Activated naive CD8-positive, alpha-beta T cell treated with anti-CD3 and anti-CD28 coated beads, Interleukin-2, amount 50 U/mL, for 24 hours (primary cell): ENCODE data around the gene TASOR.
"Not testable (repeated sequence)": the region's sequence is repeated elsewhere in the genome, so short reads cannot be mapped to it uniquely, and the experiment has no call there.

ENCODE experiments used
- ATAC-seq: fragments of 150-1000 bp; cut with Tn5 transposase; one replicate; pipeline ENCODE4 v1.10.0; 2021
- DNase-seq: peaks from one replicate; pipeline ENCODE4 v3.0.0; 2021
- H3K27ac Mint-ChIP-seq: one replicate; pipeline ENCODE4 v1.8.0; 2021; ENCODE audit warnings: mild to moderate bottlenecking, mixed read lengths
- H3K27me3 Mint-ChIP-seq: one replicate; pipeline ENCODE4 v1.8.0; 2021; ENCODE audit warnings: mixed read lengths
- H3K36me3 Mint-ChIP-seq: one replicate; pipeline ENCODE4 v1.8.0; 2021; ENCODE audit warnings: low read depth, mixed read lengths
- H3K4me1 Mint-ChIP-seq: one replicate; pipeline ENCODE4 v1.8.0; 2021; ENCODE audit warnings: mixed read lengths
- H3K4me3 Mint-ChIP-seq: one replicate; pipeline ENCODE4 v1.8.0; 2021; ENCODE audit warnings: mild to moderate bottlenecking, moderate library complexity, mixed read lengths
- H3K9me3 Mint-ChIP-seq: one replicate; pipeline ENCODE4 v1.8.0; 2021; ENCODE audit warnings: mixed read lengths

The TASOR gene

GRCh38 chr3:56694867-56695683, 12.0 kb upstream of the TASOR start:
- DNase-seq (no peak), ATAC-seq (peak; percentile 62)
- Mint-ChIP-seq H3K27ac (peak overlapping the region; percentile 80), H3K4me1 (peaks cover 43% of the 10 kb centered on the region), H3K9me3 (no peaks in the 10 kb centered on the region), H3K36me3 (no peaks in the 10 kb centered on the region), H3K4me3 (peak overlapping the region; percentile 23), H3K27me3 (no peaks in the 10 kb centered on the region)

- Mint-ChIP-seq H3K27ac (no peak overlapping the region), H3K4me3 (peak overlapping the region; percentile 82)
These were observed 10.7 kb upstream of the TASOR start for GRCh38 chr3:56693750-56694149.

GRCh38 chr3:56692520-56693433, 9.7 kb upstream of the TASOR start:
- peak overlapping the region; percentile 82 for H3K4me3 Mint-ChIP-seq
- ATAC-seq, result peak; percentile 82
- not testable (repeated sequence) for DNase-seq, H3K27me3 Mint-ChIP-seq, H3K36me3 Mint-ChIP-seq, H3K9me3 Mint-ChIP-seq
- peaks cover 51% of the 10 kb centered on the region for H3K4me1 Mint-ChIP-seq
- H3K27ac Mint-ChIP-seq, result peak overlapping the region; percentile 79

More at GRCh38 chr3:56693750-56694149, 10.7 kb upstream of the TASOR start:
- no peaks in the 10 kb centered on the region for H3K36me3 Mint-ChIP-seq
- H3K27me3 Mint-ChIP-seq, result no peaks in the 10 kb centered on the region
- no peak for DNase-seq
- peaks cover 43% of the 10 kb centered on the region for H3K4me1 Mint-ChIP-seq
- H3K9me3 Mint-ChIP-seq, result no peaks in the 10 kb centered on the region
- ATAC-seq, result no peak

- not testable (repeated sequence) for H3K27me3 Mint-ChIP-seq, DNase-seq, H3K36me3 Mint-ChIP-seq, ATAC-seq, H3K9me3 Mint-ChIP-seq, H3K27ac Mint-ChIP-seq, H3K4me3 Mint-ChIP-seq
- peaks cover 51% of the 10 kb centered on the region for H3K4me1 Mint-ChIP-seq
These were observed 8.9 kb upstream of the TASOR start for GRCh38 chr3:56692001-56692365.

GRCh38 chr3:56691165-56692000, 8.3 kb upstream of the TASOR start:
- Mint-ChIP-seq H3K36me3 (no peaks in the 10 kb centered on the region), H3K4me1 (peaks cover 48% of the 10 kb centered on the region), H3K9me3 (no peaks in the 10 kb centered on the region), H3K27me3 (no peaks in the 10 kb centered on the region), H3K4me3 (no peak overlapping the region), H3K27ac (no peak overlapping the region)
- ATAC-seq, result no peak
- no peak for DNase-seq

- Mint-ChIP-seq H3K9me3 (no peaks in the 10 kb centered on the region), H3K36me3 (peaks cover 3% of the 10 kb centered on the region), H3K4me3 (no peak overlapping the region), H3K4me1 (peaks cover 28% of the 10 kb centered on the region), H3K27me3 (no peaks in the 10 kb centered on the region), H3K27ac (no peak overlapping the region)
- no peak for ATAC-seq
- no peak for DNase-seq
These were observed 6.2 kb upstream of the TASOR start for GRCh38 chr3:56689303-56689702.

GRCh38 chr3:56688191-56688590, 5.1 kb upstream of the TASOR start:
- no peak for DNase-seq
- H3K27ac Mint-ChIP-seq, result no peak overlapping the region

GRCh38 chr3:56684029-56684428, 964 bp upstream of the TASOR start:
- ATAC-seq, result no peak
- Mint-ChIP-seq H3K36me3 (peaks cover 39% of the 10 kb centered on the region), H3K27me3 (no peaks in the 10 kb centered on the region), H3K27ac (peak overlapping the region; percentile 64), H3K4me1 (peaks cover 37% of the 10 kb centered on the region), H3K4me3 (peak overlapping the region; percentile 51), H3K9me3 (peaks cover 11% of the 10 kb centered on the region)
- DNase-seq, result no peak

More at GRCh38 chr3:56688191-56688590, 5.1 kb upstream of the TASOR start:
- peaks cover 7% of the 10 kb centered on the region for H3K9me3 Mint-ChIP-seq
- H3K4me1 Mint-ChIP-seq, result peaks cover 17% of the 10 kb centered on the region
- peaks cover 12% of the 10 kb centered on the region for H3K36me3 Mint-ChIP-seq
- no peak overlapping the region for H3K4me3 Mint-ChIP-seq
- H3K27me3 Mint-ChIP-seq, result no peaks in the 10 kb centered on the region
- no peak for ATAC-seq

- Mint-ChIP-seq H3K4me1 (peaks cover 40% of the 10 kb centered on the region), H3K9me3 (peaks cover 11% of the 10 kb centered on the region), H3K27ac (peak overlapping the region; percentile 91), H3K4me3 (peak overlapping the region; percentile 95), H3K36me3 (peaks cover 46% of the 10 kb centered on the region), H3K27me3 (no peaks in the 10 kb centered on the region)
- peak; percentile 79 for DNase-seq
- peak; percentile 81 for ATAC-seq
These were observed 473 bp downstream of the TASOR start for GRCh38 chr3:56682462-56683121.

GRCh38 chr3:56681984-56682461, 1.0 kb downstream of the TASOR start:
- peak overlapping the region; percentile 95 for H3K4me3 Mint-ChIP-seq
- DNase-seq (no peak), ATAC-seq (no peak)
- H3K4me1 Mint-ChIP-seq, result peaks cover 46% of the 10 kb centered on the region
- no peaks in the 10 kb centered on the region for H3K27me3 Mint-ChIP-seq
- H3K27ac Mint-ChIP-seq, result peak overlapping the region; percentile 91
- peaks cover 11% of the 10 kb centered on the region for H3K9me3 Mint-ChIP-seq
- peaks cover 51% of the 10 kb centered on the region for H3K36me3 Mint-ChIP-seq

- H3K4me3 Mint-ChIP-seq, result peak overlapping the region; percentile 95
- H3K27me3 Mint-ChIP-seq, result no peaks in the 10 kb centered on the region
- DNase-seq, result no peak
- peaks cover 50% of the 10 kb centered on the region for H3K4me1 Mint-ChIP-seq
- peaks cover 66% of the 10 kb centered on the region for H3K36me3 Mint-ChIP-seq
- H3K27ac Mint-ChIP-seq, result no peak overlapping the region
- no peak for ATAC-seq
- H3K9me3 Mint-ChIP-seq, result peaks cover 15% of the 10 kb centered on the region
These were observed 2.9 kb downstream of the TASOR start for GRCh38 chr3:56680054-56680580.

GRCh38 chr3:56677286-56677685, 5.8 kb downstream of the TASOR start:
- Mint-ChIP-seq H3K27ac (no peak overlapping the region), H3K36me3 (peaks cover 60% of the 10 kb centered on the region), H3K4me1 (peaks cover 50% of the 10 kb centered on the region), H3K4me3 (no peak overlapping the region), H3K27me3 (no peaks in the 10 kb centered on the region), H3K9me3 (peaks cover 7% of the 10 kb centered on the region)
- DNase-seq, result no peak
- peak; percentile 25 for ATAC-seq

GRCh38 chr3:56673781-56674457, 9.1 kb downstream of the TASOR start:
- Mint-ChIP-seq H3K9me3 (peaks cover 3% of the 10 kb centered on the region), H3K36me3 (peaks cover 59% of the 10 kb centered on the region), H3K4me3 (no peak overlapping the region), H3K27ac (no peak overlapping the region), H3K4me1 (peaks cover 22% of the 10 kb centered on the region), H3K27me3 (no peaks in the 10 kb centered on the region)
- ATAC-seq (no peak), DNase-seq (no peak)
